Measurements from ENCODE around the gene DNAH17.

GRCh38 chr17:78568494-78569115 lies 8.6 kb downstream of the DNAH17 start:
- TF ChIP-seq CTCF (IDR thresholded peaks at IDR 0.05) (no peak), ZFX (IDR thresholded peaks at IDR 0.05; ENCODE audit: borderline replicate concordance) (no peak)

Measured in 22Rv1 (cell line).